NT2/D1 (cell line): ENCODE results near the gene PROCR.
"Not testable (repeated sequence)": the region's sequence is repeated elsewhere in the genome, so short reads cannot be mapped to it uniquely, and the experiment has no call there.

ENCODE experiments used
- DNase-seq: peaks from one replicate; pipeline ENCODE4 v3.0.0-alpha.2; 2011; ENCODE audit warnings: low read depth, low spot score
- H3K27me3 ChIP-seq: 2 replicates; pipeline ENCODE4 v1.6.0; 2011; ENCODE audit warnings: mild to moderate bottlenecking; ENCODE audit not compliant: insufficient read length, insufficient read depth
- H3K36me3 ChIP-seq: 2 replicates; pipeline ENCODE4 v1.6.1; 2011; ENCODE audit warnings: mild to moderate bottlenecking, low read length, mixed read lengths; ENCODE audit not compliant: insufficient read depth, insufficient read length
- H3K4me1 ChIP-seq: 2 replicates; pipeline ENCODE4 v1.5.1; 2011; ENCODE audit not compliant: insufficient read depth, insufficient read length
- H3K4me3 ChIP-seq: 2 replicates; pipeline ENCODE4 v1.5.1; 2011; ENCODE audit warnings: low read depth; ENCODE audit not compliant: insufficient read length
- H3K9ac ChIP-seq: 2 replicates; pipeline ENCODE4 v1.6.0; 2011; ENCODE audit warnings: low read depth; ENCODE audit not compliant: insufficient read length
- H3K9me3 ChIP-seq: 2 replicates; pipeline ENCODE4 v1.5.1; 2011; ENCODE audit warnings: mild to moderate bottlenecking, low read length; ENCODE audit not compliant: insufficient read depth
- SUZ12 ChIP-seq: IDR thresholded peaks from 2 replicates; pipeline ENCODE4 v1.6.1; 2011; ENCODE audit not compliant: insufficient read length, insufficient read depth; ENCODE audit errors: extremely low read depth
- YY1 ChIP-seq: IDR thresholded peaks from 2 replicates; pipeline ENCODE4 v1.6.1; 2011; ENCODE audit not compliant: insufficient read length, insufficient read depth
- ZNF274 ChIP-seq: IDR thresholded peaks from 2 replicates; pipeline ENCODE4 v1.6.1; 2011; ENCODE audit warnings: mild to moderate bottlenecking, low read depth, low read length

PROCR gene

GRCh38 chr20:35166242-35166830 is 5.5 kb upstream of the PROCR start:
- no peak for DNase-seq
- H3K9ac ChIP-seq, result peak overlapping the region; percentile 0

GRCh38 chr20:35167787-35168186 is 4.1 kb upstream of the PROCR start:
- Histone ChIP-seq H3K36me3 (no peaks in the 10 kb centered on the region), H3K9ac (no peak overlapping the region), H3K9me3 (no peaks in the 10 kb centered on the region), H3K4me3 (no peak overlapping the region), H3K27me3 (peaks cover 4% of the 10 kb centered on the region), H3K4me1 (peaks cover 11% of the 10 kb centered on the region)
- TF ChIP-seq YY1 (no peak), SUZ12 (no peak), ZNF274 (no peak)
- DNase-seq, result no peak

More at GRCh38 chr20:35166242-35166830, 5.5 kb upstream of the PROCR start:
- H3K36me3 ChIP-seq, result no peaks in the 10 kb centered on the region
- H3K4me1 ChIP-seq, result peaks cover 9% of the 10 kb centered on the region
- no peak for TF ChIP-seq ZNF274
- TF ChIP-seq SUZ12, result no peak
- no peak for TF ChIP-seq YY1
- H3K27me3 ChIP-seq, result no peaks in the 10 kb centered on the region
- H3K9me3 ChIP-seq, result no peaks in the 10 kb centered on the region
- no peak overlapping the region for H3K4me3 ChIP-seq

DNA sequence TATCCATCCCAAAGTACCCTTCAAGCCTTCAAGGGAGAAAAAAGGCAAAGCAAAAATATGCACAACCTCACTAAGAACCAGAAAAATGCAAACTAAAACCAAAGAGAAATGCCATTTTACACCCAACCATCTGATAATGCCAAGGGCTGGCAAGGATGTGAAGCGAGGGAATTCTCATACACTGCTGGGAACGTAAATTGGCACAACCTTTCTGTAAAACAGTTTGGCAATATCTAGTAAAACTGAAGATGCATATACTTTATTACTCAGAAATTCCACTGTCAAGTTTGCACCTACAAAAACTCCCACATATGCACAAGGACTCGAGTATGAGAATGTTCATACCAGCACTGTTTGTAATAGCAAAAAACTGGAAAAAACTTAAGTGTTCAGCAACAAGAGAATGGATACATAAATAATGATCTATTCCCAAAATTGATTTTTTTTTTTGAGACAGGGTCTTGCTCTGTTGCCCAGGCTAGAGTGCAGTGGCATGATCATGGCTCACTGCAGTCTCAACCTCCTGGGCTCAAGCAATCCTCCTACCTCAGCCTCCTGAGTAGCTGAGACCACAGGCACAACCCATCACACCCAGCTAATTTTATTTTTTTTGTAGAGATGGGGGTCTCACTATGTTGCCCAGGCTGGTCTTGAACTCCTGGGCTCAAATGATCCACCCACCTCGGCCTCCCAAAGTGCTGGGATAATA is 3.0 kb upstream of the PROCR start:
- not testable (repeated sequence) for H3K9me3 ChIP-seq, H3K4me3 ChIP-seq, H3K36me3 ChIP-seq, H3K27me3 ChIP-seq, H3K9ac ChIP-seq, DNase-seq
- H3K4me1 ChIP-seq, result peaks cover 11% of the 10 kb centered on the region

- Histone ChIP-seq H3K9me3 (no peaks in the 10 kb centered on the region), H3K4me3 (peak overlapping the region; percentile 44), H3K27me3 (peaks cover 4% of the 10 kb centered on the region), H3K9ac (no peak overlapping the region), H3K4me1 (peaks cover 7% of the 10 kb centered on the region), H3K36me3 (peaks cover 6% of the 10 kb centered on the region)
- TF ChIP-seq ZNF274, result no peak
- no peak for TF ChIP-seq YY1
- TF ChIP-seq SUZ12, result no peak
- DNase-seq, result no peak
Measured at GRCh38 chr20:35171438-35171752, 477 bp upstream of the PROCR start.

DNA sequence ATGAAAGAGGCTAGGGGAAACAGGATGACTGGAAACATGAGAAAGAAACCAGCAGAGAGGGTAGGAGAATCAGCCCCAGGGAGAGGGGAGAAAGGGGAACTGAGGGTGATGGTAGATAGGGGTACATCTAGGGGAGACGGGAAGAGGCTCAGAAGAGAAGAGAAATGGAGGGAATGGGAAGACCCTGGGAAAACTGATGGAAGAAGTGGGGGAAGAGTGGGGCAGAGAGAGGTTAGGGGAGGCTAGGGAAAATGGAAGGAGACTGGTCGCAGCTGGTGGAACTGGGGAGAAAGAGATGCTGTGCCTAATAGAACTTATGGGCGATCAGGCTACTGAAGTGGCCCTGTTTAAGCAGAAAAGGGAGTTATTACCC is 548 bp downstream of the PROCR start:
- Histone ChIP-seq H3K9me3 (no peaks in the 10 kb centered on the region), H3K4me1 (peaks cover 2% of the 10 kb centered on the region), H3K4me3 (peak overlapping the region; percentile 44), H3K9ac (peak overlapping the region; percentile 83), H3K27me3 (peaks cover 4% of the 10 kb centered on the region), H3K36me3 (peaks cover 12% of the 10 kb centered on the region)
- no peak for DNase-seq
- TF ChIP-seq YY1 (no peak), ZNF274 (no peak), SUZ12 (no peak)

- peaks cover 2% of the 10 kb centered on the region for H3K4me1 ChIP-seq
- H3K4me3 ChIP-seq, result no peak overlapping the region
- no peak for TF ChIP-seq ZNF274
- no peak for TF ChIP-seq YY1
- TF ChIP-seq SUZ12, result no peak
- H3K9ac ChIP-seq, result no peak overlapping the region
- no peaks in the 10 kb centered on the region for H3K9me3 ChIP-seq
- H3K36me3 ChIP-seq, result peaks cover 15% of the 10 kb centered on the region
- DNase-seq, result no peak
- H3K27me3 ChIP-seq, result peaks cover 4% of the 10 kb centered on the region
Measured at GRCh38 chr20:35173576-35174192, 1.8 kb downstream of the PROCR start.

- no peaks in the 10 kb centered on the region for H3K9me3 ChIP-seq
- DNase-seq, result no peak
- H3K9ac ChIP-seq, result no peak overlapping the region
- TF ChIP-seq SUZ12 (no peak), ZNF274 (no peak), YY1 (no peak)
- H3K4me1 ChIP-seq, result peaks cover 2% of the 10 kb centered on the region
- H3K27me3 ChIP-seq, result peaks cover 4% of the 10 kb centered on the region
- H3K36me3 ChIP-seq, result peaks cover 15% of the 10 kb centered on the region
- no peak overlapping the region for H3K4me3 ChIP-seq
Measured at GRCh38 chr20:35174458-35175216, 2.8 kb downstream of the PROCR start.
